A549 (cell line): ENCODE results near the gene FBRSL1.

Experiments used
- CHD2 ChIP-seq: fragments of 150-350 bp; IDR thresholded peaks from 2 replicates; pipeline ENCODE4 v1.6.1; 2014; ENCODE audit warnings: low read length; ENCODE audit not compliant: partially characterized antibody
- CTCF ChIP-seq: fragments of >200 bp; sonication (Bioruptor Twin); formaldehyde crosslinking; IDR thresholded peaks from 3 replicates; pipeline ENCODE4 v1.5.1; 2016
- FOSL2 ChIP-seq, 2 experiments: fragments of 450-650 bp in 1 of 2; fragments of >200 bp in 1 of 2; sonication (Bioruptor Twin) in 1 of 2; formaldehyde crosslinking; IDR thresholded peaks; 2 replicates each; pipeline versions ENCODE4 v1.5.0 to v1.6.1; 2016 to 2020; ENCODE audit warnings: mild to moderate bottlenecking in 1 of 2, moderate library complexity in 1 of 2
- KDM1A ChIP-seq: fragments of 200-600 bp; sonication (generic); IDR thresholded peaks from 2 replicates; pipeline ENCODE4 v1.6.1; 2016; ENCODE audit warnings: low read depth, mild to moderate bottlenecking
- PHF8 ChIP-seq: fragments of 200-600 bp; sonication (generic); IDR thresholded peaks from 2 replicates; pipeline ENCODE4 v1.6.1; 2016; ENCODE audit warnings: low read depth, mild to moderate bottlenecking, antibody characterized with exemption, moderate library complexity, borderline replicate concordance
- POLR2A ChIP-seq: IDR thresholded peaks from 2 replicates; pipeline ENCODE4 v1.6.1; 2012; ENCODE audit warnings: mild to moderate bottlenecking, low read length
- RFX5 ChIP-seq: fragments of 450-650 bp; IDR thresholded peaks from 2 replicates; pipeline ENCODE4 v1.7.1; 2014; ENCODE audit warnings: antibody characterized with exemption, mild to moderate bottlenecking, moderate library complexity
- RNF2 ChIP-seq: fragments of 200-600 bp; sonication (generic); IDR thresholded peaks from 2 replicates; pipeline ENCODE4 v1.6.1; 2016; ENCODE audit warnings: low read depth, mild to moderate bottlenecking, antibody characterized with exemption, moderate library complexity, borderline replicate concordance

GRCh38 chr12:132538663-132538990 is 48.7 kb downstream of the FBRSL1 start:
- no peak for TF ChIP-seq CTCF
- TF ChIP-seq POLR2A, result no peak
- TF ChIP-seq CHD2, result no peak
- TF ChIP-seq RNF2, result no peak
- TF ChIP-seq KDM1A, result no peak
- no peak for TF ChIP-seq FOSL2 (IDR thresholded peaks at IDR 0.05)
- no peak for TF ChIP-seq FOSL2 (CRISPR knock-in tag; IDR thresholded peaks at IDR 0.05)
- no peak for TF ChIP-seq PHF8
- no peak for TF ChIP-seq RFX5
